GM12878 (cell line): ENCODE data around the gene COX4I2. TPM values are rescaled to one million over a fixed set of nuclear protein-coding genes. Genes with fewer than 3 reads are reported as not detected.

Experiments
- BACH1 ChIP-seq: fragments of 450-650 bp; IDR thresholded peaks from 2 replicates; pipeline ENCODE4 v1.6.1; 2017; ENCODE audit warnings: mild to moderate bottlenecking, borderline replicate concordance
- BMI1 ChIP-seq: fragments of 450-650 bp; IDR thresholded peaks from 2 replicates; pipeline ENCODE4 v1.6.1; 2016; ENCODE audit warnings: mild to moderate bottlenecking, moderate library complexity, borderline replicate concordance
- CBFB ChIP-seq: IDR thresholded peaks from 2 replicates; pipeline ENCODE4 v1.6.1; 2016; ENCODE audit warnings: antibody characterized with exemption, low read depth
- EGR1 ChIP-seq, 2 experiments: IDR thresholded peaks; 1 replicate in 1 of 2; 2 replicates in 1 of 2; pipeline ENCODE4 v1.6.1; 2011 to 2012; ENCODE audit warnings: low read depth in 2 of 2, low read length in 2 of 2, borderline replicate concordance in 1 of 2, mild to moderate bottlenecking in 1 of 2, moderate library complexity in 1 of 2
- ESRRA ChIP-seq: IDR thresholded peaks from 2 replicates; pipeline ENCODE4 v1.6.1; 2012; ENCODE audit warnings: mild to moderate bottlenecking, low read length, improper control_type of control experiment
- MEF2A ChIP-seq: IDR thresholded peaks from 2 replicates; pipeline ENCODE4 v1.6.1; 2011; ENCODE audit warnings: low read depth, mild to moderate bottlenecking, low read length, moderate library complexity; ENCODE audit not compliant: insufficient read depth
- MTA2 ChIP-seq: fragments of 450-650 bp; IDR thresholded peaks from 2 replicates; pipeline ENCODE4 v1.6.1; 2016; ENCODE audit warnings: low read depth, mild to moderate bottlenecking, moderate library complexity
- PML ChIP-seq: IDR thresholded peaks from 2 replicates; pipeline ENCODE4 v1.6.1; 2012; ENCODE audit warnings: low read length, inconsistent platforms
- POLR2AphosphoS5 ChIP-seq: IDR thresholded peaks from 2 replicates; pipeline ENCODE4 v1.6.1; 2011; ENCODE audit warnings: mild to moderate bottlenecking, low read length, inconsistent platforms
- RFX5 ChIP-seq: IDR thresholded peaks from 2 replicates; pipeline ENCODE4 v1.6.1; 2011; ENCODE audit warnings: low read depth, low read length, improper control_type of control experiment
- TCF12 ChIP-seq: IDR thresholded peaks from 2 replicates; pipeline ENCODE4 v1.6.1; 2011; ENCODE audit warnings: low read depth, mild to moderate bottlenecking, low read length
- ZBED1 ChIP-seq: IDR thresholded peaks from 2 replicates; pipeline ENCODE4 v1.6.1; 2016; ENCODE audit warnings: borderline replicate concordance
- ZNF384 ChIP-seq: IDR thresholded peaks from 2 replicates; pipeline ENCODE4 v1.6.1; 2012; ENCODE audit warnings: low read depth, mild to moderate bottlenecking, low read length, improper control_type of control experiment, borderline replicate concordance
- polyA plus RNA-seq, 11 experiments: library from polyadenylated mRNA; depleted of rRNA in 4 of 11; unstranded in 6 of 11; stranded (reverse) in 5 of 11; fragments of >200 nt; fragmentation: Nextera tagmentation in 4 of 11; fragmentation: Illumina TruSeq in 1 of 11; extraction: Ambion mirVana in 4 of 11; extraction: Trizol in 1 of 11; gene quantifications; 1 replicate in 1 of 11; 2 replicates in 10 of 11; pipeline versions ENCODE4 v1.2.1 to v1.2.3, GENCODE V29; 2011 to 2016; ENCODE audit warnings: inconsistent platforms in 2 of 11, missing spikeins in 2 of 11, low read depth in 1 of 11
- total RNA-seq, 4 experiments: library from RNA; depleted of rRNA in 3 of 4; stranded (reverse); fragments of >200 nt in 3 of 4; fragmentation: Illumina TruSeq in 1 of 4; extraction: Trizol in 1 of 4; gene quantifications; 2 replicates each; pipeline versions ENCODE4 v1.2.1 to v1.2.3, GENCODE V29; 2013 to 2021
- TF ChIP-seq, protein P1 (sequence below): fragments of 450-650 bp; IDR thresholded peaks from 2 replicates; pipeline ENCODE4 v1.6.1; 2017; ENCODE audit warnings: mild to moderate bottlenecking, moderate library complexity
- TF ChIP-seq, protein P2 (sequence below): fragments of 450-650 bp; IDR thresholded peaks from 2 replicates; pipeline ENCODE4 v1.6.1; 2017; ENCODE audit warnings: mild to moderate bottlenecking, moderate library complexity
- TF ChIP-seq, protein P3 (sequence below): IDR thresholded peaks from 2 replicates; pipeline ENCODE4 v1.6.1; 2011; ENCODE audit warnings: mild to moderate bottlenecking, low read depth, low read length, moderate library complexity; ENCODE audit not compliant: insufficient replicate concordance
- TF ChIP-seq, protein P4 (sequence below): IDR thresholded peaks from 2 replicates; pipeline ENCODE4 v1.6.1; 2012; ENCODE audit warnings: mild to moderate bottlenecking, low read depth, low read length

COX4I2 gene
- total and polyA plus RNA-seq, 10 of the 15 experiments (the other 5 are each of a cell fraction or from before 2014, with no cell fraction given): not detected

DNA sequence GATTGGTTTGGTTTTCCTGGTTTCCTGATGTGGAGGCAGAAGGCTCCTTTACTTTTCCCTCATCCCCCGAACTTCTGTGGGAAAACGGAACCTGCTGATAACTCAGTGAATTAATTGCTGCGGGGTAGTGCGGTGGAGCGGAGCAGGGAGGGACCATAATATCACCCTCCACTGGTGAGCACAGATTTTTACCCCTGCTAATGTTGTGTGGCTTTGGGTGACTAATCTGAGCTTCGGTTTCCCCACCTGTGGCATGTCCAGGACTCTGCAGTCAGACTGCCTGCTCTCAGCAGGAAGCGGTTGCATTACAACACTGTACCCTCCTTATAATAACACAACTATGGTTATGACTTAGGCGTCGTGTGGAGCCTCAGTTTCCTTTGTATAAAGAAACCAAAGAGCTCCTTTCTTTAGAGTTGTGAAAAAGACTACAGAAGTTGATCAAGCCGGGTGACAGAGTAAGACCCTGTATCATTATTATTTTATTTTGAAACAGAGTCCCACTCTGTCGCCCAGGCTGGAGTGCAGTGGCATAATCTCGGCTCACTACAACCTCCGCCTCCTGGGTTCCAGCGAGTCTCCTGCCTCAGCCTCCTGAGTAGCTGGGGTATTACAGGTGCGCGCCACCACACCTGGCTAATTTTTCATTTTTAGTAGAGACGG, 34.8 kb upstream of the COX4I2 start (continued):
- no peak for TF ChIP-seq BMI1
- TF ChIP-seq, protein P1, sequence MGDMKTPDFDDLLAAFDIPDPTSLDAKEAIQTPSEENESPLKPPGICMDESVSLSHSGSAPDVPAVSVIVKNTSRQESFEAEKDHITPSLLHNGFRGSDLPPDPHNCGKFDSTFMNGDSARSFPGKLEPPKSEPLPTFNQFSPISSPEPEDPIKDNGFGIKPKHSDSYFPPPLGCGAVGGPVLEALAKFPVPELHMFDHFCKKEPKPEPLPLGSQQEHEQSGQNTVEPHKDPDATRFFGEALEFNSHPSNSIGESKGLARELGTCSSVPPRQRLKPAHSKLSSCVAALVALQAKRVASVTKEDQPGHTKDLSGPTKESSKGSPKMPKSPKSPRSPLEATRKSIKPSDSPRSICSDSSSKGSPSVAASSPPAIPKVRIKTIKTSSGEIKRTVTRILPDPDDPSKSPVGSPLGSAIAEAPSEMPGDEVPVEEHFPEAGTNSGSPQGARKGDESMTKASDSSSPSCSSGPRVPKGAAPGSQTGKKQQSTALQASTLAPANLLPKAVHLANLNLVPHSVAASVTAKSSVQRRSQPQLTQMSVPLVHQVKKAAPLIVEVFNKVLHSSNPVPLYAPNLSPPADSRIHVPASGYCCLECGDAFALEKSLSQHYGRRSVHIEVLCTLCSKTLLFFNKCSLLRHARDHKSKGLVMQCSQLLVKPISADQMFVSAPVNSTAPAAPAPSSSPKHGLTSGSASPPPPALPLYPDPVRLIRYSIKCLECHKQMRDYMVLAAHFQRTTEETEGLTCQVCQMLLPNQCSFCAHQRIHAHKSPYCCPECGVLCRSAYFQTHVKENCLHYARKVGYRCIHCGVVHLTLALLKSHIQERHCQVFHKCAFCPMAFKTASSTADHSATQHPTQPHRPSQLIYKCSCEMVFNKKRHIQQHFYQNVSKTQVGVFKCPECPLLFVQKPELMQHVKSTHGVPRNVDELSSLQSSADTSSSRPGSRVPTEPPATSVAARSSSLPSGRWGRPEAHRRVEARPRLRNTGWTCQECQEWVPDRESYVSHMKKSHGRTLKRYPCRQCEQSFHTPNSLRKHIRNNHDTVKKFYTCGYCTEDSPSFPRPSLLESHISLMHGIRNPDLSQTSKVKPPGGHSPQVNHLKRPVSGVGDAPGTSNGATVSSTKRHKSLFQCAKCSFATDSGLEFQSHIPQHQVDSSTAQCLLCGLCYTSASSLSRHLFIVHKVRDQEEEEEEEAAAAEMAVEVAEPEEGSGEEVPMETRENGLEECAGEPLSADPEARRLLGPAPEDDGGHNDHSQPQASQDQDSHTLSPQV: no peak
- no peak for TF ChIP-seq MEF2A
- no peak for TF ChIP-seq POLR2AphosphoS5
- no peak for TF ChIP-seq EGR1 (IDR thresholded peaks at IDR 0.05; ENCODE audit: borderline replicate concordance in 1 of 2, low read depth in 2 of 2, low read length in 2 of 2)
- TF ChIP-seq ESRRA: no peak
- no peak for TF ChIP-seq TCF12
- peak; percentile 61; the same call in 1 of the 2 replicates for TF ChIP-seq CBFB
- TF ChIP-seq ZNF384: no peak
- TF ChIP-seq, protein P2, sequence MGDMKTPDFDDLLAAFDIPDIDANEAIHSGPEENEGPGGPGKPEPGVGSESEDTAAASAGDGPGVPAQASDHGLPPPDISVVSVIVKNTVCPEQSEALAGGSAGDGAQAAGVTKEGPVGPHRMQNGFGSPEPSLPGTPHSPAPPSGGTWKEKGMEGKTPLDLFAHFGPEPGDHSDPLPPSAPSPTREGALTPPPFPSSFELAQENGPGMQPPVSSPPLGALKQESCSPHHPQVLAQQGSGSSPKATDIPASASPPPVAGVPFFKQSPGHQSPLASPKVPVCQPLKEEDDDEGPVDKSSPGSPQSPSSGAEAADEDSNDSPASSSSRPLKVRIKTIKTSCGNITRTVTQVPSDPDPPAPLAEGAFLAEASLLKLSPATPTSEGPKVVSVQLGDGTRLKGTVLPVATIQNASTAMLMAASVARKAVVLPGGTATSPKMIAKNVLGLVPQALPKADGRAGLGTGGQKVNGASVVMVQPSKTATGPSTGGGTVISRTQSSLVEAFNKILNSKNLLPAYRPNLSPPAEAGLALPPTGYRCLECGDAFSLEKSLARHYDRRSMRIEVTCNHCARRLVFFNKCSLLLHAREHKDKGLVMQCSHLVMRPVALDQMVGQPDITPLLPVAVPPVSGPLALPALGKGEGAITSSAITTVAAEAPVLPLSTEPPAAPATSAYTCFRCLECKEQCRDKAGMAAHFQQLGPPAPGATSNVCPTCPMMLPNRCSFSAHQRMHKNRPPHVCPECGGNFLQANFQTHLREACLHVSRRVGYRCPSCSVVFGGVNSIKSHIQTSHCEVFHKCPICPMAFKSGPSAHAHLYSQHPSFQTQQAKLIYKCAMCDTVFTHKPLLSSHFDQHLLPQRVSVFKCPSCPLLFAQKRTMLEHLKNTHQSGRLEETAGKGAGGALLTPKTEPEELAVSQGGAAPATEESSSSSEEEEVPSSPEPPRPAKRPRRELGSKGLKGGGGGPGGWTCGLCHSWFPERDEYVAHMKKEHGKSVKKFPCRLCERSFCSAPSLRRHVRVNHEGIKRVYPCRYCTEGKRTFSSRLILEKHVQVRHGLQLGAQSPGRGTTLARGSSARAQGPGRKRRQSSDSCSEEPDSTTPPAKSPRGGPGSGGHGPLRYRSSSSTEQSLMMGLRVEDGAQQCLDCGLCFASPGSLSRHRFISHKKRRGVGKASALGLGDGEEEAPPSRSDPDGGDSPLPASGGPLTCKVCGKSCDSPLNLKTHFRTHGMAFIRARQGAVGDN: no peak
- TF ChIP-seq MTA2: no peak
- TF ChIP-seq RFX5: no peak
- no peak for TF ChIP-seq BACH1
- TF ChIP-seq, protein P3, sequence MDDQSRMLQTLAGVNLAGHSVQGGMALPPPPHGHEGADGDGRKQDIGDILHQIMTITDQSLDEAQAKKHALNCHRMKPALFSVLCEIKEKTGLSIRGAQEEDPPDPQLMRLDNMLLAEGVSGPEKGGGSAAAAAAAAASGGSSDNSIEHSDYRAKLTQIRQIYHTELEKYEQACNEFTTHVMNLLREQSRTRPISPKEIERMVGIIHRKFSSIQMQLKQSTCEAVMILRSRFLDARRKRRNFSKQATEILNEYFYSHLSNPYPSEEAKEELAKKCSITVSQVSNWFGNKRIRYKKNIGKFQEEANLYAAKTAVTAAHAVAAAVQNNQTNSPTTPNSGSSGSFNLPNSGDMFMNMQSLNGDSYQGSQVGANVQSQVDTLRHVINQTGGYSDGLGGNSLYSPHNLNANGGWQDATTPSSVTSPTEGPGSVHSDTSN: no peak
- no peak for TF ChIP-seq PML
- TF ChIP-seq, protein P4, sequence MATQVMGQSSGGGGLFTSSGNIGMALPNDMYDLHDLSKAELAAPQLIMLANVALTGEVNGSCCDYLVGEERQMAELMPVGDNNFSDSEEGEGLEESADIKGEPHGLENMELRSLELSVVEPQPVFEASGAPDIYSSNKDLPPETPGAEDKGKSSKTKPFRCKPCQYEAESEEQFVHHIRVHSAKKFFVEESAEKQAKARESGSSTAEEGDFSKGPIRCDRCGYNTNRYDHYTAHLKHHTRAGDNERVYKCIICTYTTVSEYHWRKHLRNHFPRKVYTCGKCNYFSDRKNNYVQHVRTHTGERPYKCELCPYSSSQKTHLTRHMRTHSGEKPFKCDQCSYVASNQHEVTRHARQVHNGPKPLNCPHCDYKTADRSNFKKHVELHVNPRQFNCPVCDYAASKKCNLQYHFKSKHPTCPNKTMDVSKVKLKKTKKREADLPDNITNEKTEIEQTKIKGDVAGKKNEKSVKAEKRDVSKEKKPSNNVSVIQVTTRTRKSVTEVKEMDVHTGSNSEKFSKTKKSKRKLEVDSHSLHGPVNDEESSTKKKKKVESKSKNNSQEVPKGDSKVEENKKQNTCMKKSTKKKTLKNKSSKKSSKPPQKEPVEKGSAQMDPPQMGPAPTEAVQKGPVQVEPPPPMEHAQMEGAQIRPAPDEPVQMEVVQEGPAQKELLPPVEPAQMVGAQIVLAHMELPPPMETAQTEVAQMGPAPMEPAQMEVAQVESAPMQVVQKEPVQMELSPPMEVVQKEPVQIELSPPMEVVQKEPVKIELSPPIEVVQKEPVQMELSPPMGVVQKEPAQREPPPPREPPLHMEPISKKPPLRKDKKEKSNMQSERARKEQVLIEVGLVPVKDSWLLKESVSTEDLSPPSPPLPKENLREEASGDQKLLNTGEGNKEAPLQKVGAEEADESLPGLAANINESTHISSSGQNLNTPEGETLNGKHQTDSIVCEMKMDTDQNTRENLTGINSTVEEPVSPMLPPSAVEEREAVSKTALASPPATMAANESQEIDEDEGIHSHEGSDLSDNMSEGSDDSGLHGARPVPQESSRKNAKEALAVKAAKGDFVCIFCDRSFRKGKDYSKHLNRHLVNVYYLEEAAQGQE: no peak
- TF ChIP-seq ZBED1: peak; percentile 49; the same call in 1 of the 2 replicates
